22Rv1 (cell line): ENCODE results near the gene IGF1.

ENCODE experiments used
- CTCF ChIP-seq: fragments of 450-650 bp; IDR thresholded peaks from 2 replicates; pipeline ENCODE4 v1.5.1; 2017; ENCODE audit warnings: mild to moderate bottlenecking
- ZFX ChIP-seq: fragments of 450-650 bp; IDR thresholded peaks from 2 replicates; pipeline ENCODE4 v1.6.1; 2017; ENCODE audit warnings: antibody characterized with exemption, borderline replicate concordance

GRCh38 chr12:102480406-102480805, at the start of gene IGF1:
- TF ChIP-seq CTCF (peak; percentile 21), ZFX (no peak)
